ENCODE measurements around the gene RGS6.

RGS6 gene

GRCh38 chr14:72172049-72172448, 239.8 kb downstream of the RGS6 start:
- DNase-seq, result no peak

- DNase-seq, result no peak
Measured at GRCh38 chr14:72172597-72172996, 240.4 kb downstream of the RGS6 start.

GRCh38 chr14:72173038-72173720, 240.9 kb downstream of the RGS6 start:
- DNase-seq, result no peak

GRCh38 chr14:72177251-72177650, 245.0 kb downstream of the RGS6 start:
- no peak for DNase-seq

GRCh38 chr14:72178517-72178916, 246.3 kb downstream of the RGS6 start:
- no peak for DNase-seq

GRCh38 chr14:72182708-72183432, 250.6 kb downstream of the RGS6 start:
- DNase-seq, result no peak

GRCh38 chr14:72183631-72184030, 251.4 kb downstream of the RGS6 start:
- DNase-seq, result no peak

GRCh38 chr14:72186523-72186922, 254.3 kb downstream of the RGS6 start:
- no peak for DNase-seq

GRCh38 chr14:72196237-72197015, 264.2 kb downstream of the RGS6 start:
- DNase-seq, result no peak

GRCh38 chr14:72201645-72202044, 269.4 kb downstream of the RGS6 start:
- no peak for DNase-seq

- DNase-seq, result no peak
Measured at GRCh38 chr14:72213424-72213823, 281.2 kb downstream of the RGS6 start.

- DNase-seq, result no peak
Measured at GRCh38 chr14:72215080-72215479, 282.9 kb downstream of the RGS6 start.

- no peak for DNase-seq
Measured at GRCh38 chr14:72217135-72217534, 284.9 kb downstream of the RGS6 start.

- no peak for DNase-seq
Measured at GRCh38 chr14:72222046-72222445, 289.8 kb downstream of the RGS6 start.

- no peak for DNase-seq
Measured at GRCh38 chr14:72236629-72237028, 304.4 kb downstream of the RGS6 start.

GRCh38 chr14:72237722-72238666, 305.8 kb downstream of the RGS6 start:
- no peak for DNase-seq

- DNase-seq, result no peak
Measured at GRCh38 chr14:72243309-72244293, 311.4 kb downstream of the RGS6 start.

- no peak for DNase-seq
Measured at GRCh38 chr14:72247896-72248465, 315.8 kb downstream of the RGS6 start.

GRCh38 chr14:72253503-72253902, 321.3 kb downstream of the RGS6 start:
- DNase-seq, result no peak

- no peak for DNase-seq
Measured at GRCh38 chr14:72254202-72254936, 322.1 kb downstream of the RGS6 start.

Measured in CD4-positive, alpha-beta T cell treated with Interferon alpha-2 for 1 hour (primary cell).